Neural progenitor cell (in vitro differentiated cells): ENCODE data around the gene PEAK1.

Experiments used
- EZH2 ChIP-seq: fragments of 200-600 bp; sonication (generic); IDR thresholded peaks from 2 replicates; pipeline ENCODE4 v1.6.1; 2017; ENCODE audit warnings: antibody characterized with exemption, mild to moderate bottlenecking, moderate library complexity
- TF ChIP-seq, protein P1 (sequence below): fragments of 200-600 bp; sonication (generic); IDR thresholded peaks from 2 replicates; pipeline ENCODE4 v1.5.1; 2017; ENCODE audit warnings: antibody characterized with exemption, mild to moderate bottlenecking

DNA sequence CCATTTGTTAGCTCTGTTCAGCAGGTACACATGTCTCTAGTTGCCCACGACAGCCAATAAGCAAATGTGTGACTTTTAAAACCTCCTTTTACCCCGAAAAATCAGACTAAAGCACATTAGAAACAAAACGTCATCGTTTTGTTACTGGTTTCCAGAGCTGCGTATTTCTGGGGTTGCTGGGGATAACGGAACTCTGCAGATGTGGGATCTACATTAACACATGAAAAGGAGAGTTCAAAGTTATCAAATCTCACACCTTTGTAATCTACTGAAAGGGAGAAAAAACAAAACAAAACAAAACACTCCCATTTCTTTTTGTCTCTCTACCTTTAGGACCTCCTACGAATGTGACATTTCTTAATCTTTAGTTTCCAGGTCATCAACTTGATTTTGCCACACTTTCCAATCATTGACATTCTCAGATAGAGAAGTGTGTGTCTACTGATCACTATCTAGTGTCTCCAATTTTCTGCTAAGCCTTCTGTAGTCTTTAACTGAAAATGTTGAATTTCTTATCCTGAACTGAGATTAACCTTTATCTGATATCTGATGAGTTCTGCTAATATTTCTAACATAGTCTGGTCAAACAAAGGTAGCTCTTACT, 256.0 kb downstream of the PEAK1 start:
- TF ChIP-seq EZH2, result no peak
- TF ChIP-seq, protein P1, sequence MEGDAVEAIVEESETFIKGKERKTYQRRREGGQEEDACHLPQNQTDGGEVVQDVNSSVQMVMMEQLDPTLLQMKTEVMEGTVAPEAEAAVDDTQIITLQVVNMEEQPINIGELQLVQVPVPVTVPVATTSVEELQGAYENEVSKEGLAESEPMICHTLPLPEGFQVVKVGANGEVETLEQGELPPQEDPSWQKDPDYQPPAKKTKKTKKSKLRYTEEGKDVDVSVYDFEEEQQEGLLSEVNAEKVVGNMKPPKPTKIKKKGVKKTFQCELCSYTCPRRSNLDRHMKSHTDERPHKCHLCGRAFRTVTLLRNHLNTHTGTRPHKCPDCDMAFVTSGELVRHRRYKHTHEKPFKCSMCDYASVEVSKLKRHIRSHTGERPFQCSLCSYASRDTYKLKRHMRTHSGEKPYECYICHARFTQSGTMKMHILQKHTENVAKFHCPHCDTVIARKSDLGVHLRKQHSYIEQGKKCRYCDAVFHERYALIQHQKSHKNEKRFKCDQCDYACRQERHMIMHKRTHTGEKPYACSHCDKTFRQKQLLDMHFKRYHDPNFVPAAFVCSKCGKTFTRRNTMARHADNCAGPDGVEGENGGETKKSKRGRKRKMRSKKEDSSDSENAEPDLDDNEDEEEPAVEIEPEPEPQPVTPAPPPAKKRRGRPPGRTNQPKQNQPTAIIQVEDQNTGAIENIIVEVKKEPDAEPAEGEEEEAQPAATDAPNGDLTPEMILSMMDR, result no peak
